Astrocyte of the cerebellum (primary cell): ENCODE data around the gene RASA3.

Experiments used
- DNase-seq: peaks from one replicate; pipeline ENCODE4 v3.0.0-alpha.2; 2011; ENCODE audit warnings: low read depth
- H3K4me3 ChIP-seq: 2 replicates; pipeline ENCODE4 v1.5.1; 2011; ENCODE audit warnings: mild to moderate bottlenecking, low read depth, low read length, moderate library complexity
- CTCF ChIP-seq: IDR thresholded peaks from 2 replicates; pipeline ENCODE4 v1.5.1; 2012; ENCODE audit warnings: low read length, low read depth, moderate library complexity, mild to moderate bottlenecking; ENCODE audit errors: missing control alignments
- in situ Hi-C: cut with HindIII; loops from 2 replicates; pipeline ENCODE4 v1.10.0; 2017; ENCODE audit warnings: low sequenced_read_pairs

Gene RASA3

GRCh38 chr13:114073881-114074612 lies 58.4 kb downstream of the RASA3 start:
- TF ChIP-seq CTCF = no peak
- H3K4me3 ChIP-seq = no peak overlapping the region
- in situ Hi-C loops = loop anchor here (10.0 kb wide), 1 partner anchor 91 kb away; no protein-coding TSS in a partner anchor
- DNase-seq = no peak

DNA sequence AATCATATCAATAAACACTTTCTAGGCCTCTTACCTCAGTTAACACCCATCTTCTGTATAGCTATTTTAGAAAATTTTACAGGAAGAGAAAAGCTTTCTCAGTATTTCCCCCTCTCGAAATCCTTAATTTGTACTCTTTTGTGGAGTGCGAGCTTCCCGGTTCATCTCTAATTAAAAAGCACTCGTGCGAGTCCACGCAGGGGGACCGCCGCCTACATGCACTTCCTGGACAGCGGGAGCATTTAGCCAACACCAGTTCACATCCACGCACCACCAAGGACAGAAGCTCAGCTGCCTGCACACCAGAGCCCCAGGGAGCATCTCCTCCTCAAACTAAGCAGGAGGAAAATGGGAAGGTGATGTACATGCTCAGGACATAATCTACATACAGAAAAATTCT lies 60.0 kb downstream of the RASA3 start:
- H3K4me3 ChIP-seq = no peak overlapping the region
- in situ Hi-C loops = loop anchor here (10.0 kb wide), 1 partner anchor 92 kb away; no protein-coding TSS in a partner anchor

GRCh38 chr13:114071991-114072390 lies 60.4 kb downstream of the RASA3 start:
- no peak for DNase-seq
- TF ChIP-seq CTCF = no peak
- H3K4me3 ChIP-seq = no peak overlapping the region
- in situ Hi-C loops = loop anchor here (10.0 kb wide), 1 partner anchor 93 kb away; no protein-coding TSS in a partner anchor

More for the DNA sequence above, 60.0 kb downstream of the RASA3 start:
- no peak for TF ChIP-seq CTCF
- no peak for DNase-seq

- in situ Hi-C loops = loop anchor here (10.0 kb wide), 1 partner anchor 93 kb away; no protein-coding TSS in a partner anchor
These were observed 61.0 kb downstream of the RASA3 start for GRCh38 chr13:114071410-114071809.

DNA sequence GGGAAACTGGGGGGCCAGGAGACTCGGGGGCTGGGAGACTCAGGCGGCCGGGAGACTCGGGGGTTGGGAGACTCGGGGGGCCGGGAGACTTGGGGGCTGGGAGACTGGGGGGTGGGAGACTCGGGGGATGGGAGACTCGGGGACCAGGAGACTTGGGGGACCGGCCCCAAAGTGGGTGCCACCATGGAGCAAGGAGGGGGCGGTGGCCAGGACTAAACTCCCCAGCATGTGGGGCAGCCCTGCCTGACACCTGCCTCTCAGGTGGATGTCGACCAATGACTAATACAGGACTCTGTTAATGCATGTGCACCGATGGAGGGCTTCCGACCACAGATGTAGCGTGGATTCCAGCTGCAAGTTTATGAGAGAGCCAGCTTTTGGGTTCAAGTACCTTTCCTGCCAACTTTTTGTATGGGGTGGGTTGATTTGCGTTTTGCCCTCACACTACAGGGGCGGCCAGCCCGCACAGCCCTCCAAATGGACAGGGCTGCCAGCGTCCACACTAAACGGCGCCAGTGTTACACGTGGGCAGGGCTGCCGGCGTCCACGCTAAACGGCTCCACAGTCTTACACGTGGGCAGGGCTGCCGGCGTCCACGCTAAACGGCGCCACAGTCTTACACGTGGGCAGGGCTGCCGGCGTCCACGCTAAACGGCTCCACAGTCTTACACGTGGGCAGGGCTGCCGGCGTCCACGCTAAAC lies 62.2 kb downstream of the RASA3 start:
- in situ Hi-C loops = loop anchor here (10.0 kb wide), 1 partner anchor 95 kb away; no protein-coding TSS in a partner anchor
- no peak overlapping the region for H3K4me3 ChIP-seq
- no peak for TF ChIP-seq CTCF
- no peak for DNase-seq

More at GRCh38 chr13:114071410-114071809, 61.0 kb downstream of the RASA3 start:
- no peak for TF ChIP-seq CTCF
- H3K4me3 ChIP-seq = no peak overlapping the region
- DNase-seq = no peak

- TF ChIP-seq CTCF = no peak
- no peak for DNase-seq
- in situ Hi-C loops = loop anchor here (10.0 kb wide), 1 partner anchor 95 kb away; no protein-coding TSS in a partner anchor
- no peak overlapping the region for H3K4me3 ChIP-seq
These were observed 62.9 kb downstream of the RASA3 start for GRCh38 chr13:114069376-114070097.
